Ascending aorta (tissue), 2 donors: Measurements from ENCODE around the gene GLYR1. TPM values are rescaled to one million over a fixed set of nuclear protein-coding genes. Genes with fewer than 3 reads are reported as not detected.

Experiments used
- DNase-seq, 2 donors: peaks; one replicate each; pipeline ENCODE4 v3.0.0-alpha.2; 2019; ENCODE audit warnings: low spot score in 2 of 2
- H3K27ac ChIP-seq, 2 donors: fragments of 200-600 bp; sonication (generic); one replicate each; pipeline ENCODE4 v1.5.1; 2016 to 2017; ENCODE audit warnings: mild to moderate bottlenecking in 1 of 2
- H3K27me3 ChIP-seq: fragments of 200-600 bp; sonication (generic); one replicate; pipeline ENCODE4 v1.5.1; 2017
- H3K36me3 ChIP-seq, 2 donors: fragments of 200-600 bp; sonication (generic); one replicate each; pipeline ENCODE4 v1.5.1; 2016
- H3K4me1 ChIP-seq, 2 donors: fragments of 200-600 bp; sonication (generic); one replicate each; pipeline ENCODE4 v1.5.1; 2016 to 2017; ENCODE audit warnings: mild to moderate bottlenecking in 1 of 2
- H3K4me3 ChIP-seq, 2 donors: fragments of 200-600 bp; sonication (generic); one replicate each; pipeline ENCODE4 v1.5.1; 2016 to 2017; ENCODE audit warnings: mild to moderate bottlenecking in 1 of 2
- H3K9me3 ChIP-seq, 2 donors: fragments of 200-600 bp; sonication (generic); one replicate each; pipeline ENCODE4 v1.5.1; 2016
- intact Hi-C: fragments of 100-400 bp; cut with DNase I; formaldehyde crosslinking; loops from one replicate; pipeline ENCODE4 v1.15.1; 2023
- total RNA-seq: library from RNA; depleted of rRNA; stranded (reverse); fragments of >200 nt; gene quantifications from one replicate; pipeline ENCODE4 v1.1.0, GENCODE V29; 2016
- TF ChIP-seq, protein P1 (sequence below), 3 experiments: fragments of 200-600 bp in 2 of 3; fragments of 450-650 bp in 1 of 3; sonication (generic) in 2 of 3; IDR thresholded peaks; one replicate each; pipeline ENCODE4 v1.5.1; 2016 to 2019; ENCODE audit warnings: antibody characterized with exemption in 3 of 3, mild to moderate bottlenecking in 1 of 3, moderate library complexity in 1 of 3

GLYR1 gene
- total RNA-seq, 1 donor from 2014 or later: 39.2 TPM

DNA sequence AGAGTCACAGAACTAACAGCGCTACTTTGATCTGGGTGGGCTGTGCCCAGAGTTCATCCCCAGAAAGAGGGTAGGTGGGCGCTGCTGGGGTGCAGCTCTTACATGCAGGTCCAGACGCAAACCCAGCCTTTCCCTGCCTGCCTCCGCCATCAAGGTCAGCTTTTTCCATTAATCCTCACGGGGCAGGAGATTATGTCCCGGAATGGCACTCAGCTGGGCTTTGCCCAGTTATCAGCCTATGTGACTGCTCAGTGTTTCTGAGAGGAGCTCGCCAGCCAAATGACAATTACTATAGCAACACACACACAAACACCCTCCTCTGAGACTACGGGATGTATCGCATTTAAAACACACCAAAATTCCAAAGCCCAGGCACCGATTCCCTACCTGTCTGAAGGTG lies 20.1 kb downstream of the GLYR1 start:
- no peak for DNase-seq
- intact Hi-C loops: no loop called here

DNA sequence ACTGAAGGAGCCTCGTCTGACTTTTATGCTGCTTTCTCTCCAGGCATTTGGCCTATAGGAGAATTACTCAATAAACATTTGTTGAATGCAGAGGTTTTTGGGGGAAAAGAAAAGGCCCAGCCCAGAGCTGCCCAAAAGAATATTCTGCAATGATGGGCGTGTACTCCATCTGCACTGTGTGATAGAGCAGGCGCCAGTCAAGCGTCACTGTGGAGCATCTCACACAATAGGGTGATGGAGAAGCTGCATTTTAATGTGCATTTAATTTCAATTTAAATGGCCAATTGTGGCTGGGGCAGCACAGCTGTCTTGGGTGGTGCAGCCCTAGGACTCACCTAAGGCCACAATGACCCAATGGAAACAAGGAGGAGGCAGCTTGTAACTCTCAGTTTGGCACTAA lies 20.6 kb downstream of the GLYR1 start:
- Histone ChIP-seq H3K27ac (no peak overlapping the region), H3K4me3 (no peak overlapping the region), H3K9me3 (no peaks in the 10 kb centered on the region), H3K4me1 (no peaks in the 10 kb centered on the region), H3K36me3 (peaks cover 94 to 100% of the 10 kb centered on the region in 2 donors), H3K27me3 (no peaks in the 10 kb centered on the region)
- TF ChIP-seq, protein P1, sequence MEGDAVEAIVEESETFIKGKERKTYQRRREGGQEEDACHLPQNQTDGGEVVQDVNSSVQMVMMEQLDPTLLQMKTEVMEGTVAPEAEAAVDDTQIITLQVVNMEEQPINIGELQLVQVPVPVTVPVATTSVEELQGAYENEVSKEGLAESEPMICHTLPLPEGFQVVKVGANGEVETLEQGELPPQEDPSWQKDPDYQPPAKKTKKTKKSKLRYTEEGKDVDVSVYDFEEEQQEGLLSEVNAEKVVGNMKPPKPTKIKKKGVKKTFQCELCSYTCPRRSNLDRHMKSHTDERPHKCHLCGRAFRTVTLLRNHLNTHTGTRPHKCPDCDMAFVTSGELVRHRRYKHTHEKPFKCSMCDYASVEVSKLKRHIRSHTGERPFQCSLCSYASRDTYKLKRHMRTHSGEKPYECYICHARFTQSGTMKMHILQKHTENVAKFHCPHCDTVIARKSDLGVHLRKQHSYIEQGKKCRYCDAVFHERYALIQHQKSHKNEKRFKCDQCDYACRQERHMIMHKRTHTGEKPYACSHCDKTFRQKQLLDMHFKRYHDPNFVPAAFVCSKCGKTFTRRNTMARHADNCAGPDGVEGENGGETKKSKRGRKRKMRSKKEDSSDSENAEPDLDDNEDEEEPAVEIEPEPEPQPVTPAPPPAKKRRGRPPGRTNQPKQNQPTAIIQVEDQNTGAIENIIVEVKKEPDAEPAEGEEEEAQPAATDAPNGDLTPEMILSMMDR (IDR thresholded peaks at IDR 0.05): no peak
- intact Hi-C loops: no loop called here
- no peak for DNase-seq

More for the DNA sequence above, 20.1 kb downstream of the GLYR1 start:
- Histone ChIP-seq H3K27me3 (no peaks in the 10 kb centered on the region), H3K4me1 (no peaks in the 10 kb centered on the region), H3K36me3 (peaks cover 94 to 100% of the 10 kb centered on the region in 2 donors), H3K27ac (no peak overlapping the region), H3K4me3 (no peak overlapping the region), H3K9me3 (no peaks in the 10 kb centered on the region)
- TF ChIP-seq, protein P1 (IDR thresholded peaks at IDR 0.05): no peak

DNA sequence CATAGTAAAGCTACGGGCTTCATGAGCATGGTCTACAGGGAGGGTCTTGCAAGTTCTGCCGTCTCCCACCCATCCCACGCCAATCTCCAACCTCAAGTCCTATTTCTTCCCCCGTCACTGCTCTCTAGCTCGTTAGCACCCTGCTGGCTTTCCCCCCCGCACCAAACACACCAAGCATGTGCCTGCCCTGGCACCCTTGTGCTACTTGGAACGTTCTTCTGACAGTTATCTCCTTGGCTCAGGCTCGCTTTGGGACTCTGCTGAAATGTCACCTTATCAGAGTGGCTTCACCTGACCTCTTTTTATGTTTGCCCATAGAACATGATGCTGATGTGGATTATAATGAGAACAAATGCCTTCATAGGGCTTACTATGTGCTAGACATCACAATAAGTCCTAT lies 21.9 kb downstream of the GLYR1 start:
- DNase-seq: no peak
- intact Hi-C loops: no loop called here
- H3K36me3 ChIP-seq: peaks cover 88 to 100% of the 10 kb centered on the region in 2 donors
- H3K27me3 ChIP-seq: no peaks in the 10 kb centered on the region
- H3K9me3 ChIP-seq: no peaks in the 10 kb centered on the region
- H3K4me3 ChIP-seq: no peak overlapping the region
- TF ChIP-seq, protein P1 (IDR thresholded peaks at IDR 0.05): no peak
- no peaks in the 10 kb centered on the region for H3K4me1 ChIP-seq
- H3K27ac ChIP-seq: no peak overlapping the region

GRCh38 chr16:4820652-4821051 lies 26.4 kb downstream of the GLYR1 start:
- H3K36me3 ChIP-seq: peaks cover 79 to 99% of the 10 kb centered on the region in 2 donors
- H3K4me3 ChIP-seq: no peak overlapping the region
- TF ChIP-seq, protein P1 (IDR thresholded peaks at IDR 0.05): no peak
- H3K4me1 ChIP-seq: no peaks in the 10 kb centered on the region
- intact Hi-C loops: no loop called here
- DNase-seq: no peak
- no peaks in the 10 kb centered on the region for H3K9me3 ChIP-seq
- no peaks in the 10 kb centered on the region for H3K27me3 ChIP-seq
- H3K27ac ChIP-seq: no peak overlapping the region

DNA sequence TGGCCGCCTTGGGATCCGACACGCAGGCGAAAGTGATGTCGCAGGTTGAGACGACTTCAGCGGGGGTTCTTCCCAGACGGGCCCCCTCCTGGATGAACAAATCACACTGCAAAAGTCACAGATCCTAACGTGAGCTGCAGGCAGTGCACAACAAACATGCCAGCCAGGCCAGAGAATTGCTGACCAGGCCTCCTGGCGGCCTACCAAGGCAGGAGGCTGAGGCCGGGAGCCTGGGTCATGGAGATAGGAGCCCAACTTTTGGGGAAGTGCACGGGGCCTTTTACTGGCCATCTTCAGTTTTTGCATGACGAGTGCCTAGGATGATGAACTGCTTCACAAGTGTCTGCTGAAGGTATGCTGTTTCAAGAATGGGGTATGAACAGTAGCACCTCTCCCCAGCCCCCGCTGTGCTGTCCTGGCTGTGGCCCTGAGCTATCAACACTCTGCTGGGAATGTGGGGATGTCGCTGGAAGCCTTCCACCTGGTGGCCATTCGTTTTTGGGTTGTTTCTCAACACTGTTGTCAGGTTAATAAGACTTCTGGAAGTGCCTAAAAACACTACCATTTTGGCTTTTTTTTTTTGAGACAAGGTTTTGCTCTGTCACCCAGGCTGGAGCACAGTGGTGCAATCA lies 32.4 kb downstream of the GLYR1 start:
- no peaks in the 10 kb centered on the region for H3K4me1 ChIP-seq
- no peak for DNase-seq
- TF ChIP-seq, protein P1 (IDR thresholded peaks at IDR 0.05): no peak
- peaks cover 83 to 98% of the 10 kb centered on the region in 2 donors for H3K36me3 ChIP-seq
- intact Hi-C loops: no loop called here
- H3K4me3 ChIP-seq: no peak overlapping the region
- H3K9me3 ChIP-seq: no peaks in the 10 kb centered on the region
- H3K27me3 ChIP-seq: no peaks in the 10 kb centered on the region
- no peak overlapping the region for H3K27ac ChIP-seq

- H3K4me3 ChIP-seq: no peak overlapping the region
- intact Hi-C loops: no loop called here
- H3K9me3 ChIP-seq: no peaks in the 10 kb centered on the region
- H3K27me3 ChIP-seq: no peaks in the 10 kb centered on the region
- DNase-seq: no peak
- H3K27ac ChIP-seq: no peak overlapping the region
- no peaks in the 10 kb centered on the region for H3K4me1 ChIP-seq
- H3K36me3 ChIP-seq: peaks cover 83 to 98% of the 10 kb centered on the region in 2 donors
- TF ChIP-seq, protein P1 (IDR thresholded peaks at IDR 0.05): no peak
Measured at GRCh38 chr16:4814046-4814445, 33.0 kb downstream of the GLYR1 start.
